KG1 (cell line): ENCODE data around the gene ATP7B.

Source experiments
- DNase-seq: peaks from one replicate; lab custom pipeline; 2025; lab: John Stamatoyannopoulos, UW

Gene ATP7B

GRCh38 chr13:51950722-51951121 is 60.5 kb downstream of the ATP7B start:
- no peak for DNase-seq

DNA sequence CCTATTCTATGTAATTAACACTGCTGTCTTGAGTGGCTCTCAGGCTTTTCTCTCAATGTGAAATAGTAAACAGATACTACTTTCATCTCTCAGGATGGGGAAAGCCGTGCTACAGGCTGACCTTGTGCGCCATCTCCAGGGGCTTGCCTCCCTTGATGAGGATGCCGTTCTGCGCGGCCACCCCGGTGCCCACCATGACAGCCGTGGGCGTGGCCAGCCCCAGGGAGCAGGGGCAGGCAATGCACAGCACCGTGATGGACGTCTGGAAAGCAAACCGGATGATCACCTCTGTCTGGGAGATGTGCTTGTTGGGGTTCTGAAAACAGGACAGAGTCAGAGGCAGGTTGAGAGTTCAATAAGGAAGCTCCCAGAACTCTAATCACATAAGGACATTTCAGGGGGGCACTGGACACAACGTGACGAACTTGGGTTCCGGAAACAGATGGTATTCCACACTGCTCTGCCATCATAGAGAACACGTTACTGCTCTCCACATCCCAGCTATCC is 65.0 kb downstream of the ATP7B start:
- no peak for DNase-seq

DNA sequence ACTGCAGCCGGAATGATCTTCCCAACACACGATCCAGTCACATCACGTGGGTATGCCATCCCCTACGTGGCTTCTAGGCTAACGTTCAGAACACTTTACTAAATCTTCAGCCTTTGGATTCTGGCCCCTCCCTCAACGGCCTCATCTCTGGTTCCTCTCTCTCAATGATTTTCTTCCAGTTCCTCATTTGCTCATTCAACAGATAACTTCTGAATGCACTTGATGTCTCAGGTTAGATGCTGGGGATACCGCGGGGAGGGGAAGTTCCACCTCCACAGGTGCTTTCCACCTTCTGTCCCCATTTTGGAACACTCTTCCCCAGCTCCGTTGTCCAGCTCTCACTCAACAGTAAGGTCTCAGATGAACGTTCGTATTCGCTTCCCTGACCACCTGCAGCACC is 66.1 kb downstream of the ATP7B start:
- DNase-seq = no peak

- no peak for DNase-seq
Observed at GRCh38 chr13:51944428-51944827, 66.8 kb downstream of the ATP7B start.

DNA sequence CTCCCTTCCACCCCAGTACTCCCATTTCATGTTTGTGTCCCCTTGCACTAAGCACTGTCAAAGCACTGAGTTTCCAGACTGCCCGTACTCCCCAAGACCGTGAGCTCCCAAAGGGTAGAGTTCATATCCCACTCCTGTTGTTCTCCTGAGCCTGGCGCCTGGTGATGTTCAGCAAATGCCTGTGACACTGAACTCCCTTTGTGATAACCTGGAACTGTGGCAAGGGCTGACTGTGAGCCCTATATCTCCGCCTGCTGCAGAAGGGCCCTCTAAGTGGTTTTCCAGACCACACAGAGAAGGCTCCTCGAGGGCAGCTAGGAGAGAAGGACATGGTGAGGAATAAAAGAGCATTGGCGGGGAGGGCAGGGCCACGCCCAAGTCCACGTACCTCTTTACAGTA is 67.5 kb downstream of the ATP7B start:
- no peak for DNase-seq

- DNase-seq = no peak
Observed at GRCh38 chr13:51942189-51942588, 69.1 kb downstream of the ATP7B start.

DNA sequence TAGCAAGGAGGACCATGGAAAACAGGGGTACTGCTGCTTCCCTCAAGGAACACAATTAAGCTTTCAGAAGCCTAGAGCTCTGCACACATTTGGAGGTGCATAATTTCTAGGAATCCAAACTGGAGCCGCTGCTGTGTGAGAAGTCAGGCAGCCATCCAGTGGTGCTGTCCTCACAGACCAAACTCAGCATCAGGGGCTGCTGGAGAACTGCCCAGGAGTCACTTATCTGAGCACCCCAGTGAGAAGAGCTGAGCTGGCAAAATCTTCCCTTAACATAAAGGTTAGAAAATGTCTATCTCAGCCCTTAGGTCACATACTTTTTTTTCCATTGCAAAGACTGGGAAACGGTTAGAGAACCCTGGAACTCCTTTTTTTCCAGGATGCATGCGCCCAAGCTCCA is 72.8 kb downstream of the ATP7B start:
- no peak for DNase-seq

- DNase-seq = no peak
Observed at GRCh38 chr13:51937320-51938290, 73.6 kb downstream of the ATP7B start.

- no peak for DNase-seq
Observed at GRCh38 chr13:51935326-51936171, 75.7 kb downstream of the ATP7B start.

GRCh38 chr13:51934461-51935087 is 76.7 kb downstream of the ATP7B start:
- no peak for DNase-seq

DNA sequence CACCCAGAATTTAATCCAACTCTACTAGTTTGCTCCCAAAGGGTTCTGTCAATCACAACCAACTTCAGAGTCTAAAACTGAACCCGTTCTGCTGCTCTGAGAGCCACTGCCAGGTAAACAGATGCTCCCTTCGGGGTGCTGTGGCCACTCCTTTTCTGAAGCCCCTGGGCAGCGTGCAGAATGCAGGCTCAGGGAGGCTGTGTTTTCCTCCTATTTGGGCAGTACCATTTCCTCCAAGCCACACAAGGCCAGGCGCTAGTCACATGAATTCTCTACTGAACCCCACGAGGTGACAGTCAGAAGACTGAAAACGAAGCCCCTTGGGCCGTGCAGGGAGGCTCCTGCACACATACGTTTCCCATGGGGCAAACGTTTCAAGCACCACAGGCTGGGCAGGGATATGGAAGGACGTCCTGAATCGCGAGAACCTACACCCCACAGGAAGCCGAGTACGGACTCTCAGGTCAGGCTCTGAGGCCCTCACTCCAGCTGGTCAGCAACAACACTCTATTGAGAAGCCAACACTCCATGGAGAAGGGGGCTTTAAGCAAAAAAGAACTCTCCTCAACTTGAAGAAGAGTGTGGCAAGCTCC is 77.7 kb downstream of the ATP7B start:
- no peak for DNase-seq

GRCh38 chr13:51932231-51932630 is 79.0 kb downstream of the ATP7B start:
- no peak for DNase-seq

DNA sequence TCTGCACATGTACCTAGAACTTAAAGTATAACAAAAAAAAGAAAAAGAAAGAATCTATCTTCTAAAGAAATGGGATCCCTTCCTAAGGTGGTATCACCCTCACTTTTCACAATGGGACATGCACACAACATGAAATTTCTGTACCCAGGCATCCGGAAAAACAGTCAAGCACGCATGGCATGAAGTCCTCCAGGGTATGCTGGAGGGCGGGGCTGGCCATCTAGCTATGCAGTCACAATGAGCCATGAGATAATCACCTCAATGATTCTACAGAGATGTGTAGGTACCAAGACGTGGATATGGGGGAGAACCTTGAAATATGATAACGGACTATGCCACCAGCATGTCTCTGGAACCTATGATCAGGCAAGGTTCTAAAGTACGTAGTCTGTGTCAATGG is 79.6 kb downstream of the ATP7B start:
- no peak for DNase-seq

- DNase-seq = no peak
Observed at GRCh38 chr13:51929699-51930098, 81.6 kb downstream of the ATP7B start.

DNA sequence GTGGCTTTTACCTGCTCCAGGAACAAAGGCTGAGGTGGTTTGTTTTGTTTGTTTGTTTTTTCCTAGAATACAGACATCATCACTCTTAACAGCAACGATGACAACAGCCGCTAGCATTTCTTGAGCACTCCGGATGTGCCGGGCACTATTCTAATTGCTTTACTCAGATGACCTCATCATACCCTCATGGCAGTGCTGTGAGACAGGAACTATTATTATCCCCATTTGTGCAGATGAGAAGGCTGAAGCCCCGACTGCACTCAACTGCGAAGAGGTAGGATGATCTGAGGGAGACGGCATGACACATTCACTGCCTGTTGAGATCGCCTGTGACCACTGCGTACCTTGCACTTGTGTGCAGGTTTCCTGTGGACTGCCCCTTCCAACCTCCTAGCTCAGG is 83.0 kb downstream of the ATP7B start:
- no peak for DNase-seq

- no peak for DNase-seq
Observed at GRCh38 chr13:51927129-51927528, 84.1 kb downstream of the ATP7B start.

GRCh38 chr13:51926528-51926885 is 84.7 kb downstream of the ATP7B start:
- no peak for DNase-seq

DNA sequence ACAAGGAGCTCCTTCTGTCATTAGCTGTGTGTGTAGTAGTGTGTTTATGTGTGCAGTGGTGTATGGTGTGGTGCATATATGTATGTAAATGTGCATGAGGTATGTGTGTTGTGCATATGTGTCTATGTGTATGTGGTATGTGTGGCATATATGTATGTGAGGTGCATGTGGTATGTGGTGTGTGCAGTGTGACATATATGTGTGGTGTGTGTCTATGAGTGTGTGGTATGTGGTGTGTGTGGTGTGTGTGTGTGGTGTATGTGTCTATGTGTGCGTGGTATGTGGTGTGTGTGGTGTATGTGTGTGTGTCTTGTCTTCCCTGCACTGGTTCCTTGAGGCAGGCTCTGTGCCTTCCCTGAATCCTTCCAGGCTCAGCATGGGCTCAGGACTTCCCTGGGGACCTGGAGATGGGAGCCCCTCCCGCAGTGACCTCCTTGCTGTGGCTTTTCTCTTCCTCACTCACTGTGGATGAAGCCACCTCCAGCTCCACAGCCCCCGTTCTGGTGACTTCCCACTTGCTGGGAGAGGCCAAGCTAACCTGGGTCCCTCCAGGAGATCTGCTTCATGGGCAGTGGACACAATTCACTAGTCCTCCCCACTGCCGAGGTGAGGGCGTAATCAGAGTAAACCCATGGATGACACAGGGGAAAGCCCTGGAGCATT is 85.3 kb downstream of the ATP7B start:
- no peak for DNase-seq

DNA sequence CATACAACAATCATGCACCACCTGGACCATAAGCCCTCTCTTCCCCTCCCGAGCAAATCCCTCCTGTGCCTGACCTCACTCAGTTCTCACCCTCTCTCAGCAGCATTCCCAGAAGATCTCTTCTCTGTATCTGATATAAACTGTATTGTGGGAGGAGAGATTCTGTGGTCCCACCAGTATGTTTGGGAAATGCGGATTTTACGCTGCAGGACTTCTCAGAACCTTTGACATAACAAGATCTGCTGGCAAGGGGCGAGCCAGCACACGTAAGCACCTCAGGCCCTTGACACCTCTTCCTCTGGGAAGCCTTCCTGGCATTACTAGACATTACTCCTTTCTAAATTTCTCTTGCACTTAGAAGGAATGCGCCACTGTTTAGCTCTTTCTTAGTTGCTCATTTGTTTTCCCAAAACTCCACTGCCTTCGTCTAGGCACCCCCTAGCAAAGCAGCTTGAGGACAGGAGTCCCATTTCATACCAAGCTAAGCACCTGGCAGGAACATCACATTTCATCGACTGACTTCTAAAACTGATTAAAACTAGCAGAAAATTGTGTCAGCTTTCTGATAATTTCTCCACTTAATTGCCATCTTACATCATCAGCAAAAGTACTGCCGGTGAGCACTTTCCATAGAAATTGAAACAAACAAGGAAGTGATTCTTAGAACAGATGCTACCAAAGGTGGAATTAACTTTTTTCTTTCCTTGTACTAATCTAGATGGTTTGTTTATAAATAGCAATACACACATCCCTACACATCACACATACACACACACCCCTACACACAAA is 86.3 kb downstream of the ATP7B start:
- DNase-seq = no peak

- DNase-seq = no peak
Observed at GRCh38 chr13:51923983-51924539, 87.2 kb downstream of the ATP7B start.
